Right forelimb (tissue), 1 donor: Measurements from ENCODE around the gene DACH1.

ENCODE experiments used
- DNase-seq: peaks from one replicate; pipeline ENCODE4 v3.0.0-alpha.2; 2018

DACH1 gene

DNA sequence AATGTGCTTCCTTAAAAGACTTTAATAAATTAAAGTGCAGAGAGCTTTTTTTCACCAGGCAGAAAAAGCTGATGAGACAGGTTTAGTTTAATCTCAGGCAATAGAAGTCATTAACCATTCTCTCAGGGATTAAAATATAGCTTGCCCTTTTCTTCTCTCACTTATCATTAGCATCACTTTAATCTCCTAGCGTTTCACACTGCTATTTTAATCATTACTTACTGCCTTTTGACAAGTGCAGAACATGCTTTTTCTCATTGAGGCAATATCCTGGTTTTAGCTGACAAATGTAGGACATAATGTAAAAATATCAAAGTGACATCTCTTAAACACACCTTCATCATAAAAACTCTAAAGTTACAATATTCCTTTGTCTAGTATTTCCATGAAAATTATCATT lies 94.6 kb downstream of the DACH1 start:
- no peak for DNase-seq

DNA sequence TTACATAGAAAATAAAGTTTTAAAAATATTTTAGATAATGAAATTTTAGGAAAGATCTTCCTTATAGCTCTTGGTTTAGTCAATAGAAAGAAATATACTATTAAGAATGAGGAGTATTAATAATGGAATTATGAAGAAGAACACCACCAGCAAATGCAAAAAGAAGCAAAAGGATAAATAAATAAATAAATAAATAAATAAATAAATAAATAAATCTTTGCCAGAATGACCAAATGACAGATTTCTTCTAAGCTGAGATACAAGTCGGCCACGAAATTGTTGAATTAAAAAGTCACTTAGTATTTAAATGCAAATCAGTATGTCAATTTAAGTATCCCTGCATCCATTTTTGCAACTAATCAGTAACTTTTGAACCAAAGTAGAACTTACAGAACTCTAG lies 95.9 kb downstream of the DACH1 start:
- no peak for DNase-seq

DNA sequence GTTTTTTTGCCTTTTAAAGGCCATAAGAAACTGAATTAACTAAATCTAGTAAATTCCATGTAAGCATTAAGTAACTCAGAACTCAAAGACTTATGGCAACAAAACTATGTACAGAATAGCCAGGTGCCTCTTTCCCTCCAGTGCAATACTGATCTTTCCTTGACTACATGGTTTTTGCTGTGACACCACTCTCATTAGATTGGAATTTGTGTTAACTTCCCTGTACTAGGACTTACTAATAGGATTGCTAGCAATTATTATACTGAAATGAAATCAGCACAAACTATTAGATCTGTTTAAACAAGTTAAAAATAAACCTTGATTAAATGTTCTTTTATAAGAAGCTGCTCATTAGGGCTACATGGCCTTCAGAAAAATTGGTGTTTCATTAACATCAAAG lies 96.3 kb downstream of the DACH1 start:
- no peak for DNase-seq

DNA sequence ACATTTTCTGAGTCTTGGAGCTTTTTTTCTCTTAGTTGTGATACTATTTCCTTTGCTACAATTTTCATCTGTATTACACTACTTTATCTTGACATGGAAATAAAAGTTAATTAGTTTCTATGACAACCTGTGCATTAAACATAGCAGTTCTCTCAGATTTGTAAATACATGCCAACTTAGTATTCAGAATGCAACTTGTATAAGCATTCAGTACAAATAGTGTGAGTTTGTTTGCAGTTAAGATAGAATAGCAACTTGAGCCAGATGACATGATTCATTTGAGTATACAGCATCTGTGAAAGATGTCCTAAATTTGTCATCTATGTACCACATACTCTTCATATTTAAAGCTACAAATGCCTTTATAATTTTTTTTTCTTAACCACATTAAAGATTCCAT lies 98.1 kb downstream of the DACH1 start:
- no peak for DNase-seq

DNA sequence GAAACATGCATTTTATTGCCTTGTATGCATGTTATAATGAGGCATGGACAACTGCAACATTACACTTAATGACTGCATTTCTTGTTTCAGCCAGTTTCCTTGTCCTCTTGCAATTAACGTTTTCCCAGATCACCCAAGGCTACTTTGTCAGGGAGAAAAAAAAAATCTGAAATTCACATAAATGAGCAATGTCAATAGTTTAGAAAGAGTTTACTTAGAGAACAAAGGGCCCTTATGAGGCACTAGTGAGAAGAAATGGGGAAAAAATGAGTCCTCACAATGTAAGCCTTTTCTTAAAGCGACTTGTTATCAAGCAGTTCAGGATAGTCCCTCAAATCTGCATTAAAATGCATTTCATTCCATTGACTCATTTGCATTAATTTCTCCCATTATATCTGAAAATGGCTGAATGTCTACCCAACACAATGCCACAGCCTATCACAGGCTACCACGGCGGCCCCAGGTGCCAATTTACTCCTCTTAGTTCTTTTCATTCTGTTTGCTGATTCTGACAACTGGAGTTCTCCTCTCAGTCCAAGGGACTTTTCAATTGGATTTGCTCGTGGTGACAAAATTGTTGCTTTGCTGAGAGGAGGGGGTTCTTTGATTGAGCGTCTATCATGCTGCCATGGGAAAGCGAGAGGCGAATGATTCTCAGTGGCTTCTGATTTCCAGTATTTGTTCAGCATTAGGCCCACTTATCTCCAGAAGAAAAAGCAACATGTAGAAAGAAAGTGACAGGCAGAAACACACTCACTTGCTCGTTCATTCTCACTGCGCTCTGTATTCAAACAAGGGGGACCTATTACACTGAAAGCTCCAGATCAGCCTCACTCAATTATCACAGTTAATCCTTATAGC lies 107.1 kb downstream of the DACH1 start:
- DNase-seq = no peak

DNA sequence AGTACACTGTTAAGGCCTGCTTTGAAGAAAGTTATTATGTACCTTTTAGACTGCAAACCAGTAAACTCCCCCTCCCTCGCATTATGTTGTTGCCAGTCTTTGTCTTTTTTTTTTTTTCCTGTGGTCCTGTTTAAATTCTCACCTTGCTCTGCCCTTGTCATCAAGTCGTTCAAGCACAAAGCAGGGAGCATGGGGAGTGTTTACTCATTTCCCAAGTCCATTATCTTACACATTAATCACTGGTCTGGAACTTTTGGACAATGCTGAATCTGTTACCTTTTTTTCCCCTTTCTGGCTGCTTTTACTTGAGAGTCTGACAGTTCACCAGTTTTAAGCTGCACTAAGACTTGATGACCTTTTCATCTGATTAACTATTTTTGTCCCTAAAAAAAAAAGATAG lies 108.2 kb downstream of the DACH1 start:
- DNase-seq = no peak

DNA sequence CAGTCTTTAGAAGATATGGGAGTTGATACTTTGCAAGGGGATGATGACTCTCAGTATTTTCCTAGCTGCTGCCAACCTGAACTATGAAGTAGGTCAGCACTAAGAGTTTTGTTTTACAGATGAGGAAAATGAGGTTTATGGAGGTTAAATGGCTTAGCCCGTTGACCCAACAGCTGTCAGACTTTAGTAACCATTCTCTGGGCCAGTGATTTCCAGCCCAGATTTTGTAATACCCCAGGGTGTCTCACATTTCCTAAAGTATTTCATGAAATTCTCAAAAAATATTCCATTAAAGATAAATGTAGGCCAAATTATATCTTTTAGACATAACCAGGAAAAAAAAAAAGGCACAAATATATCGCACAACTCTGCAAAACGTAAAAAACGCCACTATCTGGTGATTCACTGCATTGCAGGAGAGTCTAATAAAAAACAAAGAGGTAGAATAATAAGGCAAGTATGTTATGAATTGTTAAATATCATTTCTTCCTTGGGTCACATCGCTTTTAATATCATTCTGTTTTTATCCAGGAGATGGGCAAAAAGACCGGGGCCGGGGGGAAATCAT lies 112.5 kb downstream of the DACH1 start:
- DNase-seq = no peak

DNA sequence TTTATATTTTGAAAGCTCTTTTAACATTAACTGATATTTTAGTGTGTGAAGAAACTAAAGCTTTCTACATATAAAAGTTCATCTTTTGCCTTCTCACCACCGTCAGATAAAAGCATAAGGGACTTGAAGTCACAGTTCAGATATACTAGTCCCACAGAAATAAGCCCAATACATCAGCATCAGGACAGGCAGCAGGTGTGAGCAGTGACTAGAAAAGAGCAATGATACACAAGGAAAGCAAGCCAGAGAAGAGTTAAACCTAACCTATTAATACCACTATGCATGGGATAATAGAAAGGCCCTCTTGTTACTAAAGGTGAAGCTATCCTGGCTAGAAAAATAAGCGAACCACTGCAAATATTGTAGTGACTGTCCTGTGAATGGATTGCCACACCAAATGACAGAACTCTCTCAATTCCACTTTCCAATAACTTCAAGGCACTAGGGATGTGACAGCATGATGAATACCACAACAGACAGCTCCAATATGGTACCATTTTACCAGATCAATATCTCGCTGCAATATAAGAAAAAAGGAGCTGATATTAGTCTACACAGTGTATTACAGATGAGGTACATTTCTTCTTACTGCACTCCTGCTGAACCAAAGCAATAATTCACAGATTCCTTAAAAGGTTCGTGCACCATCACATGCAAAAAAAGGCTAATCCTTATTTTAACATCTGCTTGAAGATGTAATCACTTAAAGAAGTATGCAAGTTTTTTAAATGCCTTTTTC lies 114.1 kb downstream of the DACH1 start:
- no peak for DNase-seq

DNA sequence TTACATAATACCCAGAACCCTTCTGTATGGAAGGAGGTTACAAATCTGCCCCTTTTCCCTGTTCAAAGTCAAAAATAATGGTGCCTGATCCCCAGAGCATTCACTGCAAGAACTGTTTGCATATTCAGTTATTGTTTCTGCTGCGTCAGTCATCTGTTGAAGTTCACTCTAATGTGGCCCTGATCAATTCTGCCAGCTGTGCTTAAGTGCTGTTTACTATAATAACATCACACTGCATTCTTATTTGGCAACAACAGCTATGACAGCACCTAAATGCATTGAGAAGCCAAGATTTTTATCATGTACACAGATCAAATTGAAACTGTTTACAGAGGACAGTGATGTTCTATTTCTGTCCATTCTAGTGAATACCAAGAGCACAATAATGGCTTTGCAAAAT lies 115.9 kb downstream of the DACH1 start:
- DNase-seq = no peak

DNA sequence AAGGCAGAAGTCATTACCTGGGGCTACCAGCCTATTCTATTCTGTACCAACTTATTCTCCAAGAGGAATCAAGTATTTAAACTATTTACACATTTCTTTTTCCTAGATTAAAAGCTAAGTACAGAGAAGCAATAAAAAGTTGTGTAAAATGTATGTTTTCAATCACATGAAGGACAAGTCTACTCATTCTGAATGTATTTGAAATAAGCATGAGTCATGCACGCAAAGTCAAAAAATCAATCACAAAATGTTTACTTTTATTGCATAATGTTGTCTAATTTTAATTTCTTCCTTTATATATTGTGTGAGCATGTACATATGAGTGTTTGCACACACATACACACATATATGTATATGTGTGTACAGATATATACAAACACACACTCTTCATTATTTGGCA lies 136.7 kb downstream of the DACH1 start:
- no peak for DNase-seq

DNA sequence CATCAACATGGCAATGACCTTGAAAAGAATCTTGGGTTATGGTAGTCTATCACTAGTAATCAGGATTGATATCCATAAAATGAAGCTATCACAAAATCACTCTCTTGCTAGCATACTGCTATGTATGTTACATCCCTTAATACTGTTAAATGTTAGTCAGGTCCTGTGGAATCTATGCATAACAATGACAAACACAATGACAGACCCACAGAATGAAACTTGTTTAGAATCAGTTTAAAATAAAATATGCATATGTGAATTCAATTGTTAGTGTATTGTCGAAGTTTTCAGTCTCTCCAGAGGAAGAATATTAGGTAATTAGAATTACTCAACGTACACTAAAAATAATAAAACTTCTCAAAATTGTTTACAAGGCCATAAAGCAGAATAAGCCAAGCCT lies 137.6 kb downstream of the DACH1 start:
- DNase-seq = no peak

DNA sequence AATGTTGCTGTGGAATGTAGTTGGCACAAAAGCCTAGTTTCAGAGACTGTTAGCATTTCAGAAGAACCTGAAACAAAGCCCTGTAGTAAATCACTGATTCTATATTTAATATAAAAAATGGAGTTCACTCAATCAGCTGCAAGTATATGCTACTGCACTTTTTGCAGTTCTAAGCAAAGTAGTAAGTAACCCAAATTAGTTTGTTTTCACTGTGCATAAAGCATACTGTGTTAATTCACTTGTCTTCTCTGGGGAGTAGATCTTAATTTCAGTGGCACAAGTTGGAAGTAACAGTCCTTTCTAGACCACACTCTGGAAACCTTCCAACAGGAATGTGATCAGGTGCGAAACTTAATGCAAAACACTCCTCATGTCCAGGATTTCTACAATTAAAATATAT lies 139.3 kb downstream of the DACH1 start:
- no peak for DNase-seq

DNA sequence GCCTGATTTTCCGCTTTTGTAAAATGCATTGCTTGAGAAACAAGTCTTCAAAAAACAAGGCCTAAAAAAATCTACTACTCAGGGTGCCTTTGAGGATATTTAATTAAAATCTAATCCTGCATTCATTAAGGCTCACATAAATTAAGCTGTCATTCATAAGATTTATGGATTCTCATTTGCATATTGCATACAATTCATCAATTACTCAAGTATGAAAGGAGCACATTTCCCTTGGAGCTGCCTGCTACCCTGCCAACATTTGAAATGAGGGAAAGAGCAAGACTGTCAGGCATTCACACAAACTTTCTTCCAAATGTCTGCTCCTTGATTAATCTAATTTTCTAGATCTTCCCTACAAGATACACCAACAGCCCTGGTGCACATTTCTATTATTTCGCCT lies 140.0 kb downstream of the DACH1 start:
- DNase-seq = no peak

DNA sequence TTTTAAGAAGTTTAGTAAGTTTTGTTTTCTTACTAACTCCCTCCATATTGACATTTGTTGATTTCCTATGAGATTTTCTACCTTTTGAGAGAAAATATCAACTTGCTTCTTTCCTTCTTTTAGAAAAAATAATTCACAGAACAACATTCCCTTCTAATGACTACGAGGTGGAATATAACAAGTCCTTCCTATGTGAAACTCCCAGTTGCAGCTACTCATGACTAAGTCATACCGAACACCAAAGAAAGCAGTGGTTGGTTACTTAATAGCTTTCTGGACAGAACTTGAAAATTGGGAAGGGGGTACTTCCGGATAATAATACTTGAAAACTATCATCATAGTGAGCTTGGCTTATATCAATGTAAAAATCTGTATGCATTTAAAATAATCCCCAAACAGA lies 144.8 kb downstream of the DACH1 start:
- DNase-seq = no peak

DNA sequence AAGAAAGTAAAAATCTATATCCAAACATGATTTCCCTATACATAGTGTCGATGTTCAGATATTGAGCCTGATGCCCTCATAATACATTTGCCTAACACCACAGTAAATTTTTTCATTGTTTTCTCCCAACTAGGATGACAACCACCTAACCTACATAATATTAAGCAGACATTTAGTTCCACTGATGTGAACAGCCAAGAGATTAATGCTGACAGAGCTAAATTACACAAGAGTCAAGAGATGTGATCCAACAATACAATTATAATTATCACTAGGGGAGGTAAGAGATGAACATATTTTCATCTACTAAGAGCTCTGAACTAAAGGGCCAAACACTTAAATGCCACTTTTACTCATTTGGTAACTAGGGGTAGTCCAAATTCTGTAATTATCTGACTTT lies 145.9 kb downstream of the DACH1 start:
- no peak for DNase-seq

DNA sequence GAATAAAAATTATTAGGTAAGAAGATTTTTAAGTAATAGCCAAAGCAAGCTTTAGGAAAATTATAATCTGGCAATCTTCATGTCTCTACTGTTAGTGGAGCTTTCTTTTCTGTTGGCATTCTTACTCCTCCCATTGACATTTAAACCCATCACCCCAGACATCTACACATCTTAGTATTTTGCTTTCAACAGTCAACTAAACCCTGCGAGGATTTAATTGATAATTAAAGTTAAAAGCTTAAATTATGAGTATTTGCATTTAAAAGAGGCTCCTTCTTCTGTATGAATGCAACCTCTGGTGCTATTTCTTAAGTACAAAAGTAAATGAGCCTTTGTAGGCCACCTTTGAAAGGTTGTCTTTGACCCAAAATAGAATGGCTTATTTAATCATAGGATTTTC lies 148.1 kb downstream of the DACH1 start:
- DNase-seq = no peak

DNA sequence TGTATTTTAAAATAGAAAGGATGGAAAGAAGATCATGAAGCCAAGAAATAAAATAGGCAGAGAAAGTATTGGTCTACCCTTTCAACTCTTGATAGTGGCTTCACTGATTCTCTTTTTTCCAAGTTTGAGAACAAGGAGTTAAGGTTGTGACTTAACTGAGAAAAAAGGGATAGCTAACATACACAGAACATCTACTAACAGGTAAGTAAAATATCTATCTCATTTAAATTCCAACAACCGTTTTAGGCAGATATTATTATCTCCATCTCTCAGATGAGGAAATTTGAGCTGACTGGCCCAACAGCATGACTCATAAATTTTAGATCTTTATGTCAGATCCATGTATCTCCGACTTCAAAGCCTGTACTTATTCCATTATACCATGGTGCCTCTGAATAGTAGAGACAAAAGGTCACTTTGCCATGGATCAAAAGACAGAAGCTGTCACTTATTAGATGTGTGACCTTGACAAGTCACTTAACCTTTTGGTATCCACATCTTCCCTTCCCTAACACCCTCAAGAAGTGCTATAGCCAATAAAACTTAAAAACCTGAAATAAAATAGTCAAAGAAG lies 152.1 kb downstream of the DACH1 start:
- DNase-seq = no peak

DNA sequence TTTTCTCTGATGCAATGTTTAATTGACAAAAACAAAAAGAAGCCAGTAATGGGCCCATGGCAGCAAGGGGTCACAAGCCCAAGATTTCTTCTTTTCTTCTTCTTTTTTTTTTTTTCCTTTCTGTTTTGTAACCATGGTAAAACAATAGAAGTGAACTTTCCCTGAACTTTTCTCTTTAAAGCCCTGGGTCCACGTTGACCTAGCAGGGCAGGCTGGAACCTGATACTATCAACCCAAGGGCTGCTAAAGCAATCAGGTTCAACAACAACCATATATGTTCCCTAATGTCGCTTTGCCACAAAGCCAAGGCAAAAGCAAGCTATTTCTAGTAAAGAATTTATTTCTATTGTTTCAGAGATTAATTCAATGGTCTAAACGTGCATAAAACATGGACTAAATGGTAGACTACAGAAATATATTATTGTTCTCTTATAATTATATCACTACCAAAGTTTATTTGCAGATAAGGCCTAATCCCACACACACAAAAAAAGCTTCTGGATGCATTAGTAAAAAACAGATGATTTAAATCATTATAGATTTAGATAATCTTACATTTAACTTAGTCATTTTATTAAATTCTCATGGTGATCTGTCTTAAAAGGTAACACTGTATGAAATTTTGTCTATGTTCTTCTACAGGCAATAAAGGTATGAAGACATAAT lies 153.9 kb downstream of the DACH1 start:
- no peak for DNase-seq

DNA sequence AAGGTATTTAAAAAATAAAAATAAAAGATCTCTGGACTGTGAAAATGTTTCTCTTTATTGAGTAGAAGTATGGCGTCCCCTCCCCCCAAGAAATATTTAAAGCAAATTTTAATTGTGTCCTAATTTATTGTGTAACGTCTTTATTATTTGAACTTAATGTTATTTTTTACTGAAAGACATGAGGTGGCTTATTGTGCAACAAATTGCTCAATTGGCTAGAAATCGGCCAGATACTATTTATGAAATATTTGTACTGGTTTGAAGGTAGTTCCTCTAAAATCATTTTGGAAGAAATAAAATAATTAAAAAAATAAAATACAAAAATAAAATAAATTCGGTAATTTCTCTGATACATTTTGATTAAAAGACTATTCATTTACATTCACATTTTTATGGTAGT lies 162.3 kb downstream of the DACH1 start:
- DNase-seq = no peak

DNA sequence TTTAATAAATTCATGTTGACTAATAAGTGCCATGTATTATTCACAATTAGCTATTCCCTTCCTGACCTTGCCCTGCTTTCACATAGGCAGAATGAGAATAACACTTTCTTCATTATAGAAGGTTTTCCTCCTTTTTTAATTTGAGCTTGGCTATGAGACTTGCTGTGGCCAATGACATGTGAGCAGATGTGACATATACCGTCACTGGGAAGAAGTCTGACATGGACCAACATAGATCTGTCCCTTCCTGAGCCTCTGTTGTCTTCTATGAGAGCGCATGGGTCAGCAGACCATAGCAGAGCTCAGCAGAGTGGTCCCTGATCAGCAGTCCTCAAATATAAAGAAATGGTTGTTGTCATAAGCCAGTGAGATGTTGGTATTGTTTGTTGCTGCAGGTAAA lies 163.9 kb downstream of the DACH1 start:
- DNase-seq = no peak

DNA sequence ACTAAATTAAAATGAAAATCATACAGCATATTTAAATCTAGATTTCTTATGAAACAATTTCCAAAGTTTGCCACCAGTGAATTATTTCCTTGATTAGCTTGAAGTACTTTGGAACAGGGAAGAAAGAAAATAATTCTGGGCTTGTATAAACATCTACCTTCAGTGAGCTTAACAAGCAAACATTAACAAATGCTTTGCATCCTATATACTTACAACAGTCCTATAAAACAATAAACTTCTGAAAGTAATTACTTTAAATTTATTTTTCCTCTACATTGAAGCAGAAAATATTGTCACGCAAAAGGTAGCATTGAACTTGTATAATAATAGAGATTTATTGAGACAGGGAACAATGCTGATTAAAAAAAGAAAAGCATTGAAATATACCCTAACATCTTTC lies 164.8 kb downstream of the DACH1 start:
- DNase-seq = no peak

DNA sequence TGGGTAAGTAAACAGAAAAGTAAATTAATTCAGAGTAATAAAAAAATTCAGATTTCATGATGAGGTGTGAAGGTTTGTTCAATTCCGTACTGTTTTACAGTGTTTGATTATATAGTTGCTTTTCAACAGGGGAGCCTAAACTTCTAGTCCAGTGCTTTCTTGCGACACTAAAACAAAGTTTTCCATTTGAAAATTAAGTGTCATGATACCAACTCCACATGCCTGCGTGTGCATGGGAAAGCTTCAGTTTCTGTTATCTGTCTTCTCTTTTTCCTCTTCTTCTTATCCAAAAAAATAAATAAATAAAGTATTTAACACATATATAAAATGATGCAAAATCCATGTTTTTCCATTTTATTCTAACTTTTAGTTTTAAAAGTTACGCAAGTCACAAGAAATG lies 165.3 kb downstream of the DACH1 start:
- DNase-seq = no peak

DNA sequence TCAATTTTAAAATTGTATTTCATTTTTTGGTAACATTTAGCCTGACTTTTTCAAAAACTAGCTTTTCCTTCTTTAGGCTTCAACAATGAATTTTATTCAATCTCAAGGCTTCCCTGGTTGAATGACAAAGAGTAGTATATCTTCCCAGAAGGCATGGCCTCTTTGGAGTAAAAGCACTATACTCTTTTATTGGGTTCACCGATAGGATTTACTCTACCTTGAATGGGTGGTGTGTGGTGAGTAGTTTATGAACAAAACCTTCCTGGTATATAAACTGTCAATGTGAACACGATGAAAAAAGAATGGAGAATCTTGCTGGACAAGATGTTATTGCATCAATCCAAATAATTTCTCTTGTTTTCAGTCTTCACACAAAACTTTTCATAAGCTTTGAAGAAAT lies 167.7 kb downstream of the DACH1 start:
- DNase-seq = no peak
